Measurements from ENCODE around the gene GALNT2.

Gene GALNT2

GRCh38 chr1:230149751-230150584, 82.9 kb downstream of the GALNT2 start:
- peak; percentile 99 for TF ChIP-seq SPI1 (IDR thresholded peaks at IDR 0.05; ENCODE audit: borderline replicate concordance, low read depth)
- TF ChIP-seq REST (IDR thresholded peaks at IDR 0.05; ENCODE audit: insufficient replicate concordance, low read depth): no peak
- Histone ChIP-seq H3K4me3 (replicated peaks; ENCODE audit: insufficient read depth, low read length) (peak overlapping the region; percentile 11; the same call in 1 of the 2 replicates), H3K27ac (replicated peaks) (peak overlapping the region; percentile 81), H3K27me3 (ENCODE audit: insufficient read depth, poor library complexity, severe bottlenecking) (no peaks in the 10 kb centered on the region)
- DNase-seq (ENCODE audit: low read depth in 1 of 2, low spot score in 1 of 2): peak; percentile 39 to 77

- no peaks in the 10 kb centered on the region for H3K27me3 ChIP-seq (ENCODE audit: insufficient read depth, poor library complexity, severe bottlenecking)
- H3K4me3 ChIP-seq (replicated peaks; ENCODE audit: insufficient read depth, low read length): no peak overlapping the region
- DNase-seq (ENCODE audit: low read depth in 1 of 2, low spot score in 1 of 2): no peak
- H3K27ac ChIP-seq (replicated peaks): peak overlapping the region; percentile 81
- no peak for TF ChIP-seq CTCF (IDR thresholded peaks at IDR 0.05; ENCODE audit: insufficient read depth, low read length)
- no peak for TF ChIP-seq POLR2AphosphoS5 (IDR thresholded peaks at IDR 0.05; ENCODE audit: low read depth)
- TF ChIP-seq GABPA (IDR thresholded peaks at IDR 0.05; ENCODE audit: low read depth): no peak
- no peak for TF ChIP-seq SPI1 (IDR thresholded peaks at IDR 0.05; ENCODE audit: borderline replicate concordance, low read depth)
- TF ChIP-seq REST (IDR thresholded peaks at IDR 0.05; ENCODE audit: insufficient replicate concordance, low read depth): no peak
These were observed 83.6 kb downstream of the GALNT2 start for GRCh38 chr1:230150615-230151014.

- TF ChIP-seq SPI1 (IDR thresholded peaks at IDR 0.05; ENCODE audit: borderline replicate concordance, low read depth) (no peak), POLR2AphosphoS5 (IDR thresholded peaks at IDR 0.05; ENCODE audit: low read depth) (no peak), GABPA (IDR thresholded peaks at IDR 0.05; ENCODE audit: low read depth) (no peak), REST (IDR thresholded peaks at IDR 0.05; ENCODE audit: insufficient replicate concordance, low read depth) (no peak), CTCF (IDR thresholded peaks at IDR 0.05; ENCODE audit: insufficient read depth, low read length) (no peak)
- no peak for DNase-seq (ENCODE audit: low read depth in 1 of 2, low spot score in 1 of 2)
- H3K27ac ChIP-seq (replicated peaks): peak overlapping the region; percentile 89
- no peak overlapping the region for H3K4me3 ChIP-seq (replicated peaks; ENCODE audit: insufficient read depth, low read length)
- no peaks in the 10 kb centered on the region for H3K27me3 ChIP-seq (ENCODE audit: insufficient read depth, poor library complexity, severe bottlenecking)
These were observed 85.0 kb downstream of the GALNT2 start for GRCh38 chr1:230151924-230152468.
